ENCODE results near the gene HEXIM2.

Gene HEXIM2

DNA sequence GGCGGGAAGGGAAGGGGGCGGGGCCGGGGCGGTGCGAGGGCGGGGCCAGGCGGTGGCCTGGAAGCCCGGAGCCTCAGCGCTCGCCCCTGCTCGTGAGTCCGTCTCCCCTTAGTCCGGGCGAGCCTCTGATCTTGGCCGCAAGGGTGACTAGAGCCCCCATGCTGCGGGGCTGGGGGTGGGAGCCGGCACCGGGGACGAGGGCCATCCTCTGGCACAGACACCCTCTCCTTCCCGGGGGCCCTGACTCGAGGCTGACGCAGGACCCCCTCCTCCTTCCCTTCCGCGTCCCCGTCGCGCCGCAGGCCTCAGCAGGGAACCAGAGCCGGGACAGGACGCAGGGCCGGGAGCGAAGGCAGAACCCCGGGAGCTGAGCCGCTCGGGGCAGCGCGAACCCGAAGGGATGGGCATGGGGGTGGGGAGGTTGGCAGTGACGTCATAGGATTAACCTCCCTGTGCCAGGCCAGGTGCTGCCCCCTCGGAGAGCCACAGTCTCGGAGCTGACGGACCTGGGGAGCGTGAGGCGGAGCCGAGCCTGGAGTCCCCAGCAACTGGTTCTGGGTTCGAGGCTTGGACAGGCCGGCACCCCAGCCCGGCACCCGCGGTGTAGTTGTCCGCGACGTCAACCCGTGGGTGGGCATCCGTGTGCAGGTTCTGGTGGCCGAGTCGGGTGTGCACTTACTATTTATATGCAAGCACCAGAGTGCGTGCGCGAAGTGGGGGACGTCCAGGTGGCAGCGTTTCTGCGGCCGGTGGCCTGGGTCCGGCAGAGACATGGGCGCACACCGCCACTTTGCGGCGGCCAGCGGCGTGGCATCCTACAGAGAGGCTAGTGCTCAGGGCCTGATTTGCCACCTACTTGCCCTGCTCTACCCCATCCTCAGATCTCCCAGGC is 28.9 kb upstream of the HEXIM2 start:
- Histone ChIP-seq H2BK5ac (ENCODE audit: low read length) (no peak overlapping the region), H3K27me3 (ENCODE audit: insufficient read depth, low read length, poor library complexity) (no peaks in the 10 kb centered on the region), H3K4me3 (ENCODE audit: low read length) (peak overlapping the region; percentile 62), H3K27ac (ENCODE audit: low read depth, low read length) (no peak overlapping the region), H2BK15ac (replicated peaks; ENCODE audit: low read depth) (no peak overlapping the region), H4K8ac (ENCODE audit: low read depth, low read length) (no peak overlapping the region), H3K79me1 (ENCODE audit: low read length) (no peaks in the 10 kb centered on the region), H3K4me1 (ENCODE audit: control insufficient read depth, low read depth, low read length) (peaks cover 5% of the 10 kb centered on the region), H3K79me2 (ENCODE audit: control insufficient read depth, insufficient read depth, low read length) (no peaks in the 10 kb centered on the region), H3K4ac (ENCODE audit: low read depth, low read length) (no peak overlapping the region), H2BK120ac (ENCODE audit: low read depth, low read length) (no peak overlapping the region), H3K18ac (ENCODE audit: low read length) (no peak overlapping the region), H3K23ac (ENCODE audit: low read length) (no peak overlapping the region), H3K4me2 (ENCODE audit: low read length) (peak overlapping the region; percentile 98), H4K5ac (ENCODE audit: low read length) (no peak overlapping the region), H3K9ac (ENCODE audit: low read length) (peak overlapping the region; percentile 84), H3K36me3 (ENCODE audit: control insufficient read depth, insufficient read depth, low read length) (no peaks in the 10 kb centered on the region), H2AK5ac (ENCODE audit: low read length) (no peak overlapping the region), H3K56ac (ENCODE audit: low read length) (peak overlapping the region; percentile 91)
- peak; percentile 84 for DNase-seq
- WGBS (ENCODE audit: extremely low coverage, insufficient coverage, low lambda C conversion rate), result no CpG with 5 or more reads among the region's 71 CpGs

DNA sequence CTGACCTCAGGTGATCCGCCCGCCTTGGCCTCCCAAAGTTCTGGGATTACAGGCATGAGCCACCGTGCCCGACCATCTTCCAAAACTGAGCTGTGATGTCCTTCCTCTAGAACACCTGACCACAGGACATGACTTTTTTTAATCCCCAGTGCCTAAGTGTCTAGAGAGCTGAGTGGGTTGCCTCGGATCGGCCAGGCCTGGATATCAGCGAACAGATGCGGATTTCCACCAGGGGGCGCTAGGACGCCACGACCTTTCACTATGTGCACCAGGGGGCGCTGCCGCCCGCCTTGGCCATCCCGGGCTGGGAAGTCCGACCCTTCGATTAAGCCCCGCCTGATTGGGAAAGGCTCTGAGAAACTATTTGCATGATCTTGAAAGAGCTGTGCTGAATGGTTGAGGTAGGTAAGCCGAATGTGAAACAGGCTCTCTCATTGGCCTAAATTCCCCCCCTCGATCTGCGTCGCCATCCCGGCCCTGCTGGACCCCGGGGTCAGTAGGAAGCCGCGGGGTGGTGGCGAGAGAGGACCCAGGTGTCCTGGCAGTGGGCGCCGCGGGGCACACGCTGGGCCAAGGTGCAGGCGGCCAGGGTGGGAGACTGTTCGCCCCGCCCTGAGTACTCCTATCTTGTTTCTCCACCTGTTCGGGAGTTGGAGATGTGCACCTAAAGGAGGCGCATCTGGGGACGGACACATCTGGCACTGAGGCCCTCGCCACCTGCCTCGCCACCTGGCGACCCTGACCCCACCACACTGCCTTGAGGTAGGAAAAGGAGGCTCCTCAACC is 26.3 kb upstream of the HEXIM2 start, which contains the start of gene ACBD4:
ACBD4 (plus strand) TSS at position 496 of the 786 bp plus-strand sequence. CDS start 458 bp downstream, outside the sequence.
- no peak within 1 kb of the TSS for H2BK120ac ChIP-seq (ENCODE audit: low read depth, low read length)
- H3K56ac ChIP-seq (ENCODE audit: low read length), result peak within 1 kb of the TSS; percentile 86
- peak; percentile 99 for DNase-seq
- H2BK15ac ChIP-seq (replicated peaks; ENCODE audit: low read depth), result no peak within 1 kb of the TSS
- H2BK5ac ChIP-seq (ENCODE audit: low read length), result no peak within 1 kb of the TSS
- no peak within 1 kb of the TSS for H3K18ac ChIP-seq (ENCODE audit: low read length)
- no peak within 1 kb of the TSS for H3K27ac ChIP-seq (ENCODE audit: low read depth, low read length)
- no peaks in the 10 kb centered on the region for H3K36me3 ChIP-seq (ENCODE audit: control insufficient read depth, insufficient read depth, low read length)
- no CpG with 5 or more reads among the region's 40 CpGs for WGBS (ENCODE audit: extremely low coverage, insufficient coverage, low lambda C conversion rate)
- no peaks in the 10 kb centered on the region for H3K79me2 ChIP-seq (ENCODE audit: control insufficient read depth, insufficient read depth, low read length)
- H3K79me1 ChIP-seq (ENCODE audit: low read length), result no peaks in the 10 kb centered on the region
- no peak within 1 kb of the TSS for H4K5ac ChIP-seq (ENCODE audit: low read length)
- peak within 1 kb of the TSS; percentile 45 for H3K23ac ChIP-seq (ENCODE audit: low read length)
- peak within 1 kb of the TSS; percentile 72 for H3K9ac ChIP-seq (ENCODE audit: low read length)
- H3K4me1 ChIP-seq (ENCODE audit: control insufficient read depth, low read depth, low read length), result peaks cover 4% of the 10 kb centered on the region
- H3K4me2 ChIP-seq (ENCODE audit: low read length), result peak within 1 kb of the TSS; percentile 67
- peak within 1 kb of the TSS; percentile 43 for H3K4me3 ChIP-seq (ENCODE audit: low read length)
- no peaks in the 10 kb centered on the region for H3K27me3 ChIP-seq (ENCODE audit: insufficient read depth, low read length, poor library complexity)
- H4K8ac ChIP-seq (ENCODE audit: low read depth, low read length), result no peak within 1 kb of the TSS
- no peak within 1 kb of the TSS for H3K4ac ChIP-seq (ENCODE audit: low read depth, low read length)
- peak within 1 kb of the TSS; percentile 58 for H2AK5ac ChIP-seq (ENCODE audit: low read length)

- Histone ChIP-seq H3K27ac (ENCODE audit: low read depth, low read length) (no peak overlapping the region), H4K5ac (ENCODE audit: low read length) (no peak overlapping the region), H3K27me3 (ENCODE audit: insufficient read depth, low read length, poor library complexity) (no peaks in the 10 kb centered on the region), H3K4me3 (ENCODE audit: low read length) (peak overlapping the region; percentile 43), H3K4me2 (ENCODE audit: low read length) (peak overlapping the region; percentile 67), H3K9ac (ENCODE audit: low read length) (peak overlapping the region; percentile 72), H3K79me2 (ENCODE audit: control insufficient read depth, insufficient read depth, low read length) (no peaks in the 10 kb centered on the region), H3K4ac (ENCODE audit: low read depth, low read length) (no peak overlapping the region), H4K8ac (ENCODE audit: low read depth, low read length) (no peak overlapping the region), H2AK5ac (ENCODE audit: low read length) (peak overlapping the region; percentile 58), H2BK120ac (ENCODE audit: low read depth, low read length) (no peak overlapping the region), H3K56ac (ENCODE audit: low read length) (peak overlapping the region; percentile 86), H2BK15ac (replicated peaks; ENCODE audit: low read depth) (no peak overlapping the region), H3K4me1 (ENCODE audit: control insufficient read depth, low read depth, low read length) (peaks cover 4% of the 10 kb centered on the region), H2BK5ac (ENCODE audit: low read length) (no peak overlapping the region), H3K23ac (ENCODE audit: low read length) (peak overlapping the region; percentile 45), H3K79me1 (ENCODE audit: low read length) (no peaks in the 10 kb centered on the region), H3K36me3 (ENCODE audit: control insufficient read depth, insufficient read depth, low read length) (no peaks in the 10 kb centered on the region), H3K18ac (ENCODE audit: low read length) (no peak overlapping the region)
- WGBS (ENCODE audit: extremely low coverage, insufficient coverage, low lambda C conversion rate), result no CpG with 5 or more reads among the region's 21 CpGs
- DNase-seq, result no peak
Observed at GRCh38 chr17:45135978-45136791, 25.5 kb upstream of the HEXIM2 start.

DNA sequence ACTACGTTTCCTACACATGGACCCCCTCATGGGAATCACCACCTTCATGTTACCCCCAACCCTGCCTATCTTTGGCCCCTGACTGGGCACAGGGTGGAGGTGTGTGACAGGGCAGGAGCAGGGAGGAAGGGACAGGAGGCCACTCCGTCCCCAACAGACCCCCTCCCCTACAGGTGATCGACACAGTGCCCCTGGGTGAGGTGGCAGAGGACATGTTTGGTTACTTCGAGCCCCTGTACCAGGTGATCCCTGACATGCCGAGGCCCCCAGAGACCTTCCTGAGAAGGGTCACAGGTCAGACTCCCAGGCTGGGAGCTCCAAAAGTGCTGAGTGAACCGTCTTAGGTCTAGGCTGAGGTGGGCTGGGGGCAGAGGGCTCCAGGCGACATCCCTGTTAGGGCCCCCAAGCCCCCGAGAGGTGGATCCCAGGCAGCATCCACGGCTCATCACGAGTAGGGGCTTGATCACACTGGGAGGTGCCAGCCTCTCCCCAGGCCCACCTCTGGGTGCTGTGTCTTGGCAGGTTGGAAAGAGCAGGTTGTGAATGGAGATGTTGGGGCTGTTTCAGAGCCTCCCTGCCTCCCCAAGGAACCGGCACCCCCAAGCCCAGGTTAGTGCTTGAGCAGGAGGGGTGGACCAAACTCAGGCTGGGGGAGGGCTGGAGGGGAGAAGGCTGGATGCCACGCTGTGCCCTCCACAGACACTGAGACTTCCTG is 24.7 kb upstream of the HEXIM2 start:
- no peak overlapping the region for H4K8ac ChIP-seq (ENCODE audit: low read depth, low read length)
- no peak overlapping the region for H3K4ac ChIP-seq (ENCODE audit: low read depth, low read length)
- H2BK120ac ChIP-seq (ENCODE audit: low read depth, low read length), result no peak overlapping the region
- H3K79me2 ChIP-seq (ENCODE audit: control insufficient read depth, insufficient read depth, low read length), result no peaks in the 10 kb centered on the region
- no peak overlapping the region for H3K23ac ChIP-seq (ENCODE audit: low read length)
- no peak overlapping the region for H4K5ac ChIP-seq (ENCODE audit: low read length)
- H3K27me3 ChIP-seq (ENCODE audit: insufficient read depth, low read length, poor library complexity), result no peaks in the 10 kb centered on the region
- no peak overlapping the region for H3K18ac ChIP-seq (ENCODE audit: low read length)
- H3K4me3 ChIP-seq (ENCODE audit: low read length), result no peak overlapping the region
- H3K4me1 ChIP-seq (ENCODE audit: control insufficient read depth, low read depth, low read length), result peaks cover 4% of the 10 kb centered on the region
- no peak overlapping the region for H3K9ac ChIP-seq (ENCODE audit: low read length)
- H3K36me3 ChIP-seq (ENCODE audit: control insufficient read depth, insufficient read depth, low read length), result no peaks in the 10 kb centered on the region
- no peaks in the 10 kb centered on the region for H3K79me1 ChIP-seq (ENCODE audit: low read length)
- no CpG with 5 or more reads among the region's 12 CpGs for WGBS (ENCODE audit: extremely low coverage, insufficient coverage, low lambda C conversion rate)
- no peak overlapping the region for H3K4me2 ChIP-seq (ENCODE audit: low read length)
- no peak overlapping the region for H3K56ac ChIP-seq (ENCODE audit: low read length)
- H3K27ac ChIP-seq (ENCODE audit: low read depth, low read length), result no peak overlapping the region
- no peak overlapping the region for H2BK5ac ChIP-seq (ENCODE audit: low read length)
- H2BK15ac ChIP-seq (replicated peaks; ENCODE audit: low read depth), result no peak overlapping the region
- no peak overlapping the region for H2AK5ac ChIP-seq (ENCODE audit: low read length)
- no peak for DNase-seq

Data from mesendoderm (in vitro differentiated cells).